IMR-90 (cell line): ENCODE measurements around the gene USP30. TPM values are rescaled to one million over a fixed set of nuclear protein-coding genes. Genes with fewer than 3 reads are reported as not detected.

Source experiments
- ATAC-seq: fragments of 200-7000 bp; cut with Tn5 transposase; 2 replicates; pipeline ENCODE4 v1.9.1; 2020; ENCODE audit warnings: low read depth, mild to moderate bottlenecking, moderate library complexity
- BruUV-seq: library from RNA; stranded (reverse); fragments of 400-500 nt; replicated peaks from 2 replicates; lab custom pipeline; 2021; lab: Mats Ljungman, UMichigan
- CTCF ChIA-PET: fragments of 300-600 bp; formaldehyde crosslinking; extraction: SDS; loops from one replicate; lab custom pipeline; 2021; ENCODE audit warnings: antibody characterized with exemption; lab: Yijun Ruan, JAX
- POLR2A ChIA-PET: fragments of 300-600 bp; sonication (Branson Sonifier 250); formaldehyde crosslinking; loops from one replicate; lab custom pipeline; 2022; ENCODE audit warnings: antibody characterized with exemption; ENCODE audit not compliant: unreplicated experiment; lab: Charles Lee
- DNase-seq: peaks from one replicate; pipeline ENCODE4 v3.0.0; 2013
- H2AFZ ChIP-seq: replicated peaks from 2 replicates; pipeline ENCODE3; 2013; ENCODE audit warnings: low read length, mild to moderate bottlenecking; ENCODE audit not compliant: poor library complexity
- H2AK5ac ChIP-seq: 2 replicates; pipeline ENCODE4 v1.6.1; 2013; ENCODE audit warnings: low read depth, low read length, inconsistent platforms
- H2AK9ac ChIP-seq: replicated peaks from 2 replicates; pipeline ENCODE3; 2013; ENCODE audit warnings: mild to moderate bottlenecking, low read depth, low read length, moderate library complexity; ENCODE audit not compliant: poor library complexity
- H2BK120ac ChIP-seq: 2 replicates; pipeline ENCODE4 v1.6.1; 2013; ENCODE audit warnings: low read depth, low read length, inconsistent platforms
- H2BK15ac ChIP-seq: 3 replicates; pipeline ENCODE4 v1.6.1; 2013; ENCODE audit warnings: low read depth, low read length, inconsistent platforms
- H2BK20ac ChIP-seq: 2 replicates; pipeline ENCODE4 v1.6.1; 2013; ENCODE audit warnings: low read depth, mild to moderate bottlenecking, inconsistent platforms, low read length, moderate library complexity
- H2BK5ac ChIP-seq: 2 replicates; pipeline ENCODE4 v1.6.1; 2013; ENCODE audit warnings: mild to moderate bottlenecking, low read depth, low read length, inconsistent platforms; ENCODE audit not compliant: poor library complexity, severe bottlenecking
- H3K14ac ChIP-seq: replicated peaks from 2 replicates; pipeline ENCODE4 v1.6.1; 2013; ENCODE audit warnings: low read depth, low read length, inconsistent platforms
- H3K18ac ChIP-seq: 2 replicates; pipeline ENCODE4 v1.6.1; 2013; ENCODE audit warnings: low read depth, low read length, control low read depth
- H3K23ac ChIP-seq: 2 replicates; pipeline ENCODE4 v1.6.1; 2013; ENCODE audit warnings: low read depth, low read length, inconsistent platforms
- H3K27ac ChIP-seq: 2 replicates; pipeline ENCODE4 v1.5.1; 2013; ENCODE audit warnings: mild to moderate bottlenecking, control low read depth, low read length; ENCODE audit not compliant: insufficient read depth
- H3K27me3 ChIP-seq: 2 replicates; pipeline ENCODE4 v1.6.1; 2013; ENCODE audit warnings: low read length; ENCODE audit not compliant: control insufficient read depth, insufficient read depth
- H3K36me3 ChIP-seq: 2 replicates; pipeline ENCODE4 v1.6.1; 2013; ENCODE audit warnings: low read length, mixed read lengths; ENCODE audit not compliant: control insufficient read depth, insufficient read depth
- H3K4ac ChIP-seq: 2 replicates; pipeline ENCODE4 v1.6.1; 2013; ENCODE audit warnings: low read depth, low read length, inconsistent platforms
- H3K4me1 ChIP-seq: 2 replicates; pipeline ENCODE4 v1.6.1; 2013; ENCODE audit warnings: low read length, mixed read lengths; ENCODE audit not compliant: control insufficient read depth, insufficient read depth
- H3K4me2 ChIP-seq: 2 replicates; pipeline ENCODE4 v1.6.1; 2013; ENCODE audit warnings: low read depth, mild to moderate bottlenecking, control low read depth, low read length, moderate library complexity
- H3K4me3 ChIP-seq: 2 replicates; pipeline ENCODE4 v1.5.1; 2013; ENCODE audit warnings: low read depth, mild to moderate bottlenecking, control low read depth, low read length, moderate library complexity; ENCODE audit not compliant: insufficient read depth
- H3K56ac ChIP-seq: 2 replicates; pipeline ENCODE4 v1.6.1; 2013; ENCODE audit warnings: low read length, inconsistent platforms; ENCODE audit not compliant: insufficient read depth; ENCODE audit errors: extremely low read depth
- H3K79me1 ChIP-seq, 2 experiments: 2 replicates each; pipeline ENCODE4 v1.6.1; 2013; ENCODE audit warnings: low read length in 2 of 2, inconsistent platforms in 1 of 2, low read depth in 1 of 2
- H3K9ac ChIP-seq: 2 replicates; pipeline ENCODE4 v1.6.1; 2013; ENCODE audit warnings: low read depth, low read length, control low read depth
- H3K9me1 ChIP-seq: 2 replicates; pipeline ENCODE4 v1.6.1; 2013; ENCODE audit warnings: low read length, inconsistent platforms; ENCODE audit not compliant: insufficient read depth
- H3K9me3 ChIP-seq: 2 replicates; pipeline ENCODE4 v1.6.1; 2013; ENCODE audit warnings: low read length; ENCODE audit not compliant: control insufficient read depth, insufficient read depth
- H4K20me1 ChIP-seq: 2 replicates; pipeline ENCODE4 v1.6.1; 2013; ENCODE audit warnings: low read length, inconsistent platforms; ENCODE audit not compliant: insufficient read depth
- H4K5ac ChIP-seq: 2 replicates; pipeline ENCODE4 v1.6.1; 2013; ENCODE audit warnings: mild to moderate bottlenecking, low read depth, low read length, control low read depth
- H4K8ac ChIP-seq, 2 experiments: 2 replicates each; pipeline ENCODE4 v1.6.1; 2013; ENCODE audit warnings: low read depth in 2 of 2, low read length in 2 of 2, control low read depth in 1 of 2, inconsistent platforms in 1 of 2
- H4K91ac ChIP-seq: 2 replicates; pipeline ENCODE4 v1.6.1; 2013; ENCODE audit warnings: low read depth, low read length, inconsistent platforms; ENCODE audit not compliant: insufficient read depth
- BHLHE40 ChIP-seq: fragments of 150-350 bp; IDR thresholded peaks from 2 replicates; pipeline ENCODE4 v1.6.1; 2016; ENCODE audit warnings: mild to moderate bottlenecking, low read depth, low read length
- CEBPB ChIP-seq: IDR thresholded peaks from 2 replicates; pipeline ENCODE4 v1.6.1; 2012; ENCODE audit warnings: low read depth, low read length, improper control_type of control experiment
- CHD1 ChIP-seq: IDR thresholded peaks from 2 replicates; pipeline ENCODE4 v1.6.1; 2012; ENCODE audit warnings: low read depth, low read length, improper control_type of control experiment
- ELK1 ChIP-seq: fragments of 150-350 bp; IDR thresholded peaks from 2 replicates; pipeline ENCODE4 v1.6.1; 2016; ENCODE audit warnings: low read depth, mild to moderate bottlenecking, low read length, moderate library complexity, borderline replicate concordance
- FOS ChIP-seq: fragments of 150-350 bp; IDR thresholded peaks from 2 replicates; pipeline ENCODE4 v1.6.1; 2016; ENCODE audit warnings: low read depth, low read length
- MAFK ChIP-seq: IDR thresholded peaks from 2 replicates; pipeline ENCODE4 v1.6.1; 2012; ENCODE audit warnings: low read depth, low read length, improper control_type of control experiment
- MAZ ChIP-seq: IDR thresholded peaks from 2 replicates; pipeline ENCODE4 v1.6.1; 2012; ENCODE audit warnings: low read depth, mild to moderate bottlenecking, low read length, improper control_type of control experiment, moderate library complexity, borderline replicate concordance
- MXI1 ChIP-seq: IDR thresholded peaks from 2 replicates; pipeline ENCODE4 v1.6.1; 2012; ENCODE audit warnings: low read depth, mild to moderate bottlenecking, low read length, moderate library complexity, borderline replicate concordance
- NFE2L2 ChIP-seq: fragments of 150-350 bp; IDR thresholded peaks from 2 replicates; pipeline ENCODE4 v1.6.1; 2016; ENCODE audit warnings: low read depth, mild to moderate bottlenecking, low read length
- POLR2A ChIP-seq: IDR thresholded peaks from 2 replicates; pipeline ENCODE4 v1.6.1; 2012; ENCODE audit warnings: mild to moderate bottlenecking, low read depth, low read length
- RAD21 ChIP-seq: IDR thresholded peaks from 2 replicates; pipeline ENCODE4 v1.6.1; 2012; ENCODE audit warnings: low read length, improper control_type of control experiment
- RCOR1 ChIP-seq: IDR thresholded peaks from 2 replicates; pipeline ENCODE4 v1.6.1; 2012; ENCODE audit warnings: mild to moderate bottlenecking, low read length, improper control_type of control experiment; ENCODE audit not compliant: insufficient replicate concordance
- RFX5 ChIP-seq: IDR thresholded peaks from 2 replicates; pipeline ENCODE4 v1.8.0; 2012; ENCODE audit warnings: low read depth, mild to moderate bottlenecking, low read length, moderate library complexity
- SMC3 ChIP-seq: fragments of 150-350 bp; IDR thresholded peaks from 2 replicates; pipeline ENCODE4 v1.6.1; 2016; ENCODE audit warnings: low read depth, mild to moderate bottlenecking, antibody characterized with exemption, low read length, moderate library complexity
- WGBS, 2 experiments: methylation state at CpG; one replicate each; pipeline versions ENCODE4 v1.1.5 to v1.1.7; 2013; ENCODE audit warnings: missing lambda C conversion rate in 2 of 2; ENCODE audit not compliant: insufficient read length in 1 of 2; ENCODE audit errors: extremely low coverage in 2 of 2; 5-methylcytosine and 5-hydroxymethylcytosine counted together
- dilution Hi-C: fragments of 300-500 bp; cut with HindIII; formaldehyde crosslinking; loops from one replicate; pipeline ENCODE4 v1.14.3; 2018; ENCODE audit warnings: low sequenced_read_pairs; ENCODE audit not compliant: unreplicated experiment
- in situ Hi-C: fragments of 300-500 bp; cut with MboI; formaldehyde crosslinking; loops from 3 replicates; pipeline ENCODE4 v1.14.3; 2019; ENCODE audit warnings: low sequenced_read_pairs, inconsistent platforms, mixed read lengths
- intact Hi-C: fragments of 100-400 bp; cut with micrococcal nuclease; formaldehyde crosslinking; loops from 2 replicates; pipeline ENCODE4 v1.10.0; 2022
- polyA plus RNA-seq, 3 experiments: library from polyadenylated mRNA; depleted of rRNA; stranded (reverse); fragments of >200 nt; gene quantifications; 2 replicates each; pipeline ENCODE4 v1.2.3, GENCODE V29; 2012; ENCODE audit warnings: low replicate concordance in 1 of 3
- total RNA-seq: library from RNA; depleted of rRNA; stranded (reverse); fragments of >200 nt; gene quantifications from 2 replicates; pipeline ENCODE4 v1.2.3, GENCODE V29; 2012
- TF ChIP-seq, protein P1 (sequence below): conservative IDR thresholded peaks from 2 replicates; pipeline ENCODE4 v1.5.1; 2012; ENCODE audit warnings: mild to moderate bottlenecking, low read depth, low read length, improper control_type of control experiment
- TF ChIP-seq, protein P2 (sequence below): fragments of 150-350 bp; IDR thresholded peaks from 2 replicates; pipeline ENCODE4 v1.6.1; 2017; ENCODE audit warnings: mild to moderate bottlenecking, antibody characterized with exemption, low read length, low read depth

The USP30 gene
- total and polyA plus RNA-seq, 2 of the 4 experiments (the other 2 are of a cell fraction): 10.4 to 11.2 TPM

DNA sequence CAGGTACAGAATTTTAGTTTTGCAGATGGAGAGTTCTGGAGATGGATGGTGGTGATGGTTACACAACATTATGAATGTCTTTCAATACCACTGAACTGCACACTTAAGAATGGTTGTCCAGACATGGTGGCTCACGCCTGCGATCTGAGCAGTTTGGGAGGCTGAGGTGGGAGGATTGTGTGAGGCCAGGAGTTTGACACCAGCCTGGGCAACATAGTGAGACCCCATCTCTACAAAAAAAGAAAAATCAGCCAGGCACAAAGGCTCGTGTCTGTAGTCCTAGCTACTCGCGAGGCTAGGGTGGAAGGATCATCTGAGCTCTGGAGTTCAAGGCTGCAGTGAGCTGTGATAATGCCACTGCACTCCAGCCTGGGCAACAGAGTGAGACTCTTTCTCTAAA, 8.1 kb upstream of the USP30 start:
- H3K18ac ChIP-seq: no peak overlapping the region
- no TSS peak for BruUV-seq

More for the DNA sequence above, 8.1 kb upstream of the USP30 start:
- no peaks in the 10 kb centered on the region for H3K4me1 ChIP-seq
- no peak for DNase-seq
- H4K8ac ChIP-seq: no peak overlapping the region
- H3K9ac ChIP-seq: no peak overlapping the region
- POLR2A ChIA-PET: no interaction called here
- no peaks in the 10 kb centered on the region for H3K36me3 ChIP-seq
- H2AK9ac ChIP-seq: no peak overlapping the region
- H3K23ac ChIP-seq: no peak overlapping the region
- no peak overlapping the region for H3K4ac ChIP-seq
- no peak for ATAC-seq
- no peaks in the 10 kb centered on the region for H3K9me1 ChIP-seq
- no peak overlapping the region for H2AK5ac ChIP-seq
- no peak overlapping the region for H3K27ac ChIP-seq
- H2BK15ac ChIP-seq: no peak overlapping the region
- no peak for TF ChIP-seq FOS
- no peak for TF ChIP-seq RAD21
- TF ChIP-seq CHD1: no peak
- TF ChIP-seq BHLHE40: no peak
- no peak for TF ChIP-seq MAZ
- no peak for TF ChIP-seq ELK1
- no peak for TF ChIP-seq POLR2A
- TF ChIP-seq RFX5: no peak
- TF ChIP-seq CEBPB: no peak
- TF ChIP-seq RCOR1: no peak
- no peak for TF ChIP-seq MXI1
- TF ChIP-seq, protein P1, sequence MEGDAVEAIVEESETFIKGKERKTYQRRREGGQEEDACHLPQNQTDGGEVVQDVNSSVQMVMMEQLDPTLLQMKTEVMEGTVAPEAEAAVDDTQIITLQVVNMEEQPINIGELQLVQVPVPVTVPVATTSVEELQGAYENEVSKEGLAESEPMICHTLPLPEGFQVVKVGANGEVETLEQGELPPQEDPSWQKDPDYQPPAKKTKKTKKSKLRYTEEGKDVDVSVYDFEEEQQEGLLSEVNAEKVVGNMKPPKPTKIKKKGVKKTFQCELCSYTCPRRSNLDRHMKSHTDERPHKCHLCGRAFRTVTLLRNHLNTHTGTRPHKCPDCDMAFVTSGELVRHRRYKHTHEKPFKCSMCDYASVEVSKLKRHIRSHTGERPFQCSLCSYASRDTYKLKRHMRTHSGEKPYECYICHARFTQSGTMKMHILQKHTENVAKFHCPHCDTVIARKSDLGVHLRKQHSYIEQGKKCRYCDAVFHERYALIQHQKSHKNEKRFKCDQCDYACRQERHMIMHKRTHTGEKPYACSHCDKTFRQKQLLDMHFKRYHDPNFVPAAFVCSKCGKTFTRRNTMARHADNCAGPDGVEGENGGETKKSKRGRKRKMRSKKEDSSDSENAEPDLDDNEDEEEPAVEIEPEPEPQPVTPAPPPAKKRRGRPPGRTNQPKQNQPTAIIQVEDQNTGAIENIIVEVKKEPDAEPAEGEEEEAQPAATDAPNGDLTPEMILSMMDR: no peak
- no peak for TF ChIP-seq SMC3
- no peak for TF ChIP-seq MAFK
- TF ChIP-seq, protein P2, sequence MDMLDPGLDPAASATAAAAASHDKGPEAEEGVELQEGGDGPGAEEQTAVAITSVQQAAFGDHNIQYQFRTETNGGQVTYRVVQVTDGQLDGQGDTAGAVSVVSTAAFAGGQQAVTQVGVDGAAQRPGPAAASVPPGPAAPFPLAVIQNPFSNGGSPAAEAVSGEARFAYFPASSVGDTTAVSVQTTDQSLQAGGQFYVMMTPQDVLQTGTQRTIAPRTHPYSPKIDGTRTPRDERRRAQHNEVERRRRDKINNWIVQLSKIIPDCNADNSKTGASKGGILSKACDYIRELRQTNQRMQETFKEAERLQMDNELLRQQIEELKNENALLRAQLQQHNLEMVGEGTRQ: no peak
- TF ChIP-seq NFE2L2: no peak
- 0 out of 2 replicates have a peak, but pooled peaks cover 2% of the 10 kb centered on the region for H3K9me3 ChIP-seq
- no peaks in the 10 kb centered on the region for H4K20me1 ChIP-seq
- H3K4me2 ChIP-seq: no peak overlapping the region
- H3K27me3 ChIP-seq: peaks cover 1% of the 10 kb centered on the region; the same call in 1 of the 2 replicates
- WGBS, 2 experiments: no CpG with 5 or more reads among the region's 5 CpGs
- H2BK20ac ChIP-seq: no peak overlapping the region
- intact Hi-C loops: no loop called here
- H2AFZ ChIP-seq: no peak overlapping the region
- CTCF ChIA-PET: no interaction called here
- dilution Hi-C loops: no loop called here
- no peak overlapping the region for H3K4me3 ChIP-seq
- no peak overlapping the region for H2BK120ac ChIP-seq
- no peak overlapping the region for H2BK5ac ChIP-seq
- no peak overlapping the region for H4K91ac ChIP-seq
- no peak overlapping the region for H3K56ac ChIP-seq
- H4K5ac ChIP-seq: no peak overlapping the region
- no peak overlapping the region for H3K14ac ChIP-seq
- H3K79me1 ChIP-seq: no peaks in the 10 kb centered on the region
- in situ Hi-C loops: no loop called here
